ENCODE measurements around the gene SUMO4. TPM values are rescaled to one million over a fixed set of nuclear protein-coding genes. Genes with fewer than 3 reads are reported as not detected.

Gene SUMO4
- 1 to 10 TPM in 2 of 10 donors, under 1 TPM in 8; 0.21 to 1.7 (median 0.43) TPM for polyA plus RNA-seq (ENCODE audit: insufficient read length in 10 of 10)
- long read RNA-seq, donor 1, partial matches to known transcripts: 0 of 1 reads
- long read RNA-seq, donor 1, other reads (novel, unspliced or antisense): 0 of 1 reads
- long read RNA-seq, donor 2: 0 reads
- long read RNA-seq, donor 3: 0 reads
- long read RNA-seq, donor 4: 0 reads
- long read RNA-seq, donor 5, partial matches to known transcripts: 0 of 1 reads
- long read RNA-seq, donor 5, other reads (novel, unspliced or antisense): 0 of 1 reads
- long read RNA-seq, donor 6, partial matches to known transcripts: 0 of 1 reads
- long read RNA-seq, donor 6, other reads (novel, unspliced or antisense): 0 of 1 reads
- long read RNA-seq, donor 7: 0 reads
- long read RNA-seq, donor 8: 0 reads
- long read RNA-seq, donor 9: 0 reads

DNA sequence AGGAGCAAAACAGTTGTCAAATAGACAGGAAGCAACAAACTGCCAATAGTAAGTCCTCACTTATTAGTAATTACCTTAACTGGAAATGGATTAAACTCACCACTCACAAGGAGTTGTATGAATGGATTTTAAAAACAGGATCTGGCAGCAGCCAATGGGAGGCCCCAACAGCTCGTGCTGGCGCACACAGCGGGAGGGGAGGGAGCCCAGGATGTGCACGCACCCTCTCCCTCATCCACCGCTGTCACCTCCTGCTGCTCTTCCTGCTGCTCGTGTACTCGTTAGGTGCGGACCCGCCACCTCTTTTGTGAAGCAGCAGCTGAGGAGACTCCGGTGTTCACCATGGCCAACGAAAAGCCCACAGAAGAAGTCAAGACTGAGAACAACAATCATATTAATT is at the start of gene SUMO4:
Gene SUMO4 (plus strand): TSS at position 213 of the 400 bp plus-strand sequence. CDS start 130 bp downstream, at position 343.
- no peak for DNase-seq

DNA sequence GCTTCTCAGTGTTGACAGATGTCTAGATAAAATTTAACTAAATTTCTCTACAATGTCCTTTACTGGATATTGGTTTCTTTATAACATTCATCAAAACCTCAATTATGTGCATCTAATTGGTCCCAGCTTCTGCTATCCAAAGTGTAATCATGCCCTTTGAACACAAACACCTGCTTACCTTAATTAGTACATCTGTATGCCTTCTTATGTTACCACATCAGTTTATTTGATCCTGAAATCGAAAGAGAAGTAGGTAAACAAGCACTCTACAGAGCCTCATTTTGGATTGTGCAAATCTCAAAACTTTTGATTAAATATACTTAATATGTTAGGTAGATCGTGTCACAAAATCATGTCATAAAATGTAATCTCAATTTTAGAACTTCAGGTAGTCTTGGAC is 46.1 kb upstream of the SUMO4 start:
- DNase-seq: no peak

DNA sequence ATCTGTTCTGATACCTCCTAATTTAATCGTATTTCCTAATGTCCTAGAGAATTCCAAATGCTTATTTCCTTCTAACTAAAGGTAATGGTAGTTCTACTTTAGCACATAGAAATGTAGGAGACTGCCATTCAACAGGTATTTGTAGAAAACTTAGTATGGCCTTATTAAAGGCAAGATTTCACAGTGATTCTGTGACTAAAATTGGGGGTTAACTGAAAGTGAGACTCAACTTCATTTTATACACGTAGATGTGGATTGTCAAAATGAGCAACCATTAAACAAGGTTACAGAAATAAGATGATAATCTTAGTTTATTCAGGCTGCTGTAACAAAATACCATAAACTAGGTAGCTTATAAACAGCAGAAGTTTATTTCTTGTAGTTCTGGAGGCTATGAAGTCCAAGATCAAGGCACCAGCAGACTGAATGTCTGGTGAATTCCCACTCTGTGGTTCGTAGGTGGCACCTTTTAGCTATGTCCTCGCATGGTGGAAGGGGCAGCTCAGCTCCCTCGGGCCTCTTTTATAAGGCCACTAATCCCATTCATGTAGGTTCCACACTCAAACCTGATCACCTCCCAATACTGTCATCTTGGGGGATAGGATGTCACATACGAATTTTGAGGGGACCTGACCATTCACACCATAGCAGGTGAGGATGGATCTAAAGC is 43.8 kb upstream of the SUMO4 start:
- no peak for DNase-seq

DNA sequence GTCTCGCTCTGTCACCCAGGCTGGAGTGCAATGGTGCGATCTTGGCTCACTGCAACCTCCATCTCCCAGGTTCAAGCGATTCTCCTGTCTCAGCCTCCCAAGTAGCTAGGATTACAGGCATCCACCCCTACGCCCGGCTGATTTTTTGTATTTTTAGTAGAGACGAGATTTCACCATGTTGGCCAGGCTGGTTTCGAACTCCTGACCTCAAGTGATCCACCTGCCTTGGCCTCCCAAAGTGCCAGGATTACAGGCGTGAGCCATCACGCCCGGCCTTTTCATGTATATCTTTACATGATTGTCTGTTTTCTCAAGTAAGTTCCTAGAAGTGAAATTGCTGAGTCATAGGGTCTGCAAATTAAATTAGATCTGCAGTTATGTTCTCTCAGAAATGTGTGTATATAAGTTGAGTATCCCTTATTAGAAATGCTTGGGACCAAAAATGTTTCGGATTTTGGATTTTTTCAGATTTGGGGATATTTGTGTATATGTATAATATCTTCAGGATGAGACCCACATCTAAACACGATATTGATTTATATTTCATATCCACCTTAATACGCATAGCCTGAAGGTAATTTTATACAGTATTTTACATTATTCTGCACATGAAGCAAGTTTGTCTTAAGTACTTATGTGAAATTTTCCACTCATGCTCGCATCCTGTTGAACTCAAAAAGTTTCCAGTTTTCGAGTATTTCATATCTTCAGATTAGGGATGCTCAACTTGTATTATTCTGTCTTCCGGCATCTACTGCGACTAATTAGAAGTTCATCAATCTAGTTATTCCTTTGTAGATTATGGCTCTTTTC is 42.1 kb upstream of the SUMO4 start:
- no peak for DNase-seq

DNA sequence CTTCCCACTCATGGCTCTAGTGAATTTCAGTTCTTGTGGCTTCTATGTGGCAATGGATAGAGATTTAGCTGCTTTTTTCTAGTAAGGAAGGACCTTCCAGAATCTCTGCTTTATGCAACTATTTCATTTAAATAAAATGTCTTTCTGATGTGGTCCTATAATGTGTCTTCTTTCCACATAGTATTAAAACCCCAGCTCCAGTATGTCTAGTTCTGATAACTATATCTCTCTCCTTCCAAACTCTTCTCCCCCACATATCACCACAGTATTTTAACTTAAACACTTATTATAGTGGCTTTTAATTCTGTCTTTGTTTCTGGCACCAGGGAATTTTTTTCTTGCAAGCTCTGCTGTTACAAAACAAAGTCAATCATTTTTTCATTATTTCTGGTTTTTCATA is 40.6 kb upstream of the SUMO4 start:
- DNase-seq: no peak

DNA sequence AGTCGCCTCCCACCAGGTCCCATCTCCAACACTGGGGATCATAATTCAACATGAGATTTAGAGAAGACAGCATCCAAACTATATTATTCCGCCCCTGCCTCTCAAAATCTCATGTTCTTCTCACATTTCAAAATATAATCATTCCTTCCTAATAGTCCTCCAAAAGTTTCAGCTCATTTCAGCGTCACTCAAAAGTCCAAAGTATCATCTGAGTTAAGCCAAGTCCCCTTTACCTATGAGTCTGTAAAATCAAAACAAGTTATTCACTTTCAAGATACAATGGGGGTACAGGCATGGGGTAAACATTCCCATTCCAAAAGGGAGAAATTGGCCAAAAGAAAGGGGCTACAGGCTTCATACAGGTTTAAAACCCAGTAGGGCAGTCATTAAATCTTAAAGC is 39.5 kb upstream of the SUMO4 start:
- no peak for DNase-seq

DNA sequence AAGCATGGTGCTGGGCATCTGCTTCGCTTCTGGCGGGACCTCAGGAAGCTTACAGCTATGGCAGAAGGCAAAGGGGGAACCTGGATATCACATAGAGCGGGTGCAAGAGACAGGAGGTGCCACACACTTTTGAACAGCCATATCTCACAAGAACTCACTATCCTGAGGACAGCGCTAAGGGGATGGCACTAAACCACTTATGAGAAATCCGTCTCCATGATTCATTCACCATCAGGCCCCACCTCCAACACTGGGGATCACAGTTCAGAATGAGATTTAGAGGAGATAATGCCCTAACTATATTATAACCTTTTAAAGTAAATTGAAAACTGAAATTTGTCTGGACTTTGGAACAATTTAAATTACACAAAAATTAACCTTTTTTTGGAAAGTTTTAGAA is 37.8 kb upstream of the SUMO4 start:
- DNase-seq: no peak

DNA sequence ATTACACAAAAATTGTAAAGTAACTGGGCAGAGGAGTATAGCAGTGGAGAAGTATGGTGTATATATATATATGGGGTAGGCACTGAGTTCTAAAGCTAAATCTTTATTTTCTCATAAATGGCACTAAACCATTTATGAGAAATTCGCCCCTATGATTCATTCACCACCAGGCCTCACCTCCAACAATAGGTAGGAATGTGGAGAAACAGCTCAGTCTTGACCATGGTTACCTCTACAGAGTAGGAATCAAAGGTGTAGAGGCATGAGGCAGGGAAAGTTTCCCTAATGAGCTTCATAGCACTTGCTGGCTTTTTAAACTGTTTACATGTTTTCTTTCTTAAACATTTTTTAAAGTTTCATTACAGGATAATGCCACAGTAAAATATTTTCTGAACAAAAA is 36.9 kb upstream of the SUMO4 start:
- DNase-seq: no peak

DNA sequence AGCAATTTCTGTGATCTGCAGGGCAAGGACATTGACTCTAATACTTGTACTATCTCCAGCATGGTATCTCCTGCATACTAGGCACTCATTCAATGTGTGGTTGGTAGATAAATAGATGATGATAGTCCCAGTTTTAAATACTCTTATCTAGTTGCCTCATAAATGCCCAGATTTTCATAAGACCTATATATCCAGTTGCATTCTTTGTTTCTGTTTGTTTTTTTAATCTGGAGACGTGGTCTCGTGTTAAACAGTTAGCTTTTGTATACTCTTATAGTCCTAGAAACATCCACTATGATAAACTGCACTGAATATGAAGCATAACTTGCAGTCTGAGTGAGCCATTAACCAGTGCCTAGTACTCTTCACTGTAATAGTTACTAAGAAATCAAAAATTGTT is 35.5 kb upstream of the SUMO4 start:
- DNase-seq: no peak

DNA sequence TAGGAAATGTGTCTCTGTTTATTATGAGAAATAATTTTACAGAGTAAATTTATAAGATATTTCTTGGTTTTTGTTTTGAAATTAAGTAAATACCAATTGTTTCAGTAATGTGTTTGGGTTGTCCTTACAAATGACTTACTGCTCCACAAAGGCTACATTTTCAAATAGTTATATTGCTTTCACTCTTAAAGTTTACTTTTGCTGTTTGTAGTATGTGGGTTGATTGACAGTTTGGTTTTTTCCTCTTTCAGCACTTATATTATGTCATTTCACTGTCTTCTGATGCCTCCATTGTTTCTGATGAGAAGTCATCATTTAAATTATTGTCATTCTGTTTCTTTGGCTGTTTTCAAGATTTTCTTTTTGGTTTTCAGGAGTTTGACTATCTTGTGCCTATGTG is 34.9 kb upstream of the SUMO4 start:
- DNase-seq: no peak

DNA sequence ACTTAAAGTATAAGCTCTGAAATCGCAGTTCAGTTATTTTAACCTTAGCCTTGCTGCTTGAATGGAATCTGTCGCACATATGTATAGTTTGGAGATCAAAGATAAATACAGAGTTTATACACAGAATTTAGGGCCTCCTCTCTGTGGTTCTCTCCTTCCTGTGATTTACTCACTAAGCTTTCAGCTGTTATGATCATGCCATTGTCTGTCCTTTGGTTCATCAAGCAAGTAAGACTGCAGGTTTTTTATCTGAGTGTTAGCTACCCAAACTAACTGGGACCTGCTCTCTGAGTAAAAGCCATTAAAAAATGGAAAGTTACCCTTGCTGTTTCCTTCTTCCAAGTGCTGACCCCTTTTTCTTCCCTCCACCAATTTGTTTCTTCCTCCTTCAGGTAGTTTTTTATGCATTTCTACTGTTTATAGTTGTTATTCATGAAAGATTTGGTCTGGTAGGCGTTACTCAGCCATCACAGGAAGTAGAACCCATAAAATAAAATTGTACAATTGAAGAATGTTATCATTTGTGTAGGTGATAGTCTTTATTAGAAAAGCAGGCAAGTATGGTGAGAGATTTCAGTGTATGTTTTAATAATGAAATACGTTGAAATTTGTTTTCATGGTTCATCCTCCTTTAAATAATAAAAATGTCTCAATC is 33.7 kb upstream of the SUMO4 start:
- no peak for DNase-seq

DNA sequence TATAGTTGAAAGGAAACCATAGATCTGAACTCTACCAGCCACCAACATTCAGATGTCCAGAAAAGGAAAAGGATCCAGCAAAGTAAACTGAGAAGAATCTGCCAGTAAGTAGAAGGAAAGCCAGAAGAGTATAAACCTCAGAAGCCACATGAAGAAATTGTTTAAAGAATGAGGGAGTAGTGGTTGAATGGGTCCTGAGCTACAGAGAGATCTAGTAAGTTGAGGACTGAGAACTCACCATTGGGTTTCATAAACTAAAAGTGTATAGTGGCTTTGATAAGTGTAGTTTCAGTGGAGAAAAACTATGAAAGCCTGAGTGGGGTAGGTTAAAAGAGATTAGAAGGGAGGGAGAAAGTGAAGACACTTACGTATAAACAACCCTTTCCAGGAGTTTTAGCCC is 32.0 kb upstream of the SUMO4 start:
- DNase-seq: no peak

DNA sequence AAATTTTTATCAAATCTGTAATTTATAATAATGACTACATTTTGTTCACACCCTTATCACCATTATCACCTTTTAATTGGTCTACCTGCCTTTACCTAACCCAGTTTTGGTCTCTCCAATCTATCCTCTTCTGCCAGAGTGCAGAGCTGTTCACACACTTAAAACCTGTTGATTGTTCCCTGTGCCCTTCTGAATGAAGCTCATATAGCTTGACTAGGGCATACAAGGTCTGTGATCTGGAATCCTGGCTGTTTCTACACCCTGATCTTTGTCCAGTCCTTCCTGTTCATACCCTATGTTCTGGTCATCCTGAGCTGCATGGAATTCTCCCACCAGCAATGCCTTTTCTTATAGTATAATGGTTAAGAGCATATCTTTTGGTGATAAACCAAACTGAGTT is 28.9 kb upstream of the SUMO4 start:
- DNase-seq: no peak

DNA sequence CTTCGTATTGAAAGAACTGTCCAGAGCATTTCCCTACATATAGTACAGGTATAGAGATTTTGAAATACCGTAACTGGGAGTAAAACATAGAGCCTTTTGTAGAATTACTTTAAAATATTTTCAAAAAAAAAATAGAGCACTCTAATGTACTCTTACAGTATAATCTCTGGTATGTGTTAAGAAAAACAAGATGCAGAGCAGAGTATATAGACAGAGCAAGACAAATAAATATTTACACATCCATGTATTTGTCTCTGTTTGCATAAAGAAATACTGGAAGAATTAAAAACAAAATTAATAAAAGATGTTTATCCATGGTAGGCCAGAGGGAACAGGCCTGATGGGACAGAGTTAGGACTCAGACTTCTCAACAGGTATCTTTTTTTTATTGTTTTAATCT is 28.0 kb upstream of the SUMO4 start:
- DNase-seq: no peak

DNA sequence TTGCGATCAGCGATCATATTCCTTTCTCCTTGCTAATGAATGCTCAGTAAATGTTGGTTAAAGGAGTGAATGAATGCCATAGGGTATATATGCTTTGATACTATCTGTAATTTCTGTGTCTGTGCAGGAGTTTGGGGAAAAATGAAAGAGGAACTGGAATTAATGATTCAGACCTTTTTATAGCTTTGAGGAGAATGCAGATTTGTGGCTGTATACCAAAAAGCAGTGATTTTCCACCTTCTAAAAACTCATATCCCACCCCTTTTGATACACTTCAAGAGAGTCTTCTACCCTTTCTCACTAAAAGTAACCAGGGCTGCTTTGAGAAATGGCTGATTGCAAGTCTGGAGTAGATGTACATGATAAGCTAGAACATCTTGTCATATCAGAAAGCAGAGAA is 26.6 kb upstream of the SUMO4 start:
- no peak for DNase-seq

DNA sequence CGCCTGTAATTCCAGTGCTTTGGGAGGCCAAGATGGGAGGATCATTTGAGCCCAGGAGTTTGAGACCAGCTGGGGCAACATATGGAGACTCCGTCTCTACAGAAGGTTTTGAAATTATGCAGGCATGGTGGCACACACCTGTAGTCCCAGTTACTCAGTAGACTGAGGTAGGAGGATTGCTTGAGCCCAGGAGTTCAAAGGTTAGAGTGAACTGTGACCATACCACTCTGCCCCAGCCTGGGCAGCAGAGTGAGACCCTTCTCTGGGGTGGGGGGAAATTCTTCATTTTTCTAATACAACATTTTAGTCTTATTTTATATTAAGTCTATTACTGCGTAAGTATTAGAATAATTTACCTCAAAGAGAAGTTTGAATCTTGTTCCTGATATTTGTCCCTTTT is 20.1 kb upstream of the SUMO4 start:
- DNase-seq: no peak

DNA sequence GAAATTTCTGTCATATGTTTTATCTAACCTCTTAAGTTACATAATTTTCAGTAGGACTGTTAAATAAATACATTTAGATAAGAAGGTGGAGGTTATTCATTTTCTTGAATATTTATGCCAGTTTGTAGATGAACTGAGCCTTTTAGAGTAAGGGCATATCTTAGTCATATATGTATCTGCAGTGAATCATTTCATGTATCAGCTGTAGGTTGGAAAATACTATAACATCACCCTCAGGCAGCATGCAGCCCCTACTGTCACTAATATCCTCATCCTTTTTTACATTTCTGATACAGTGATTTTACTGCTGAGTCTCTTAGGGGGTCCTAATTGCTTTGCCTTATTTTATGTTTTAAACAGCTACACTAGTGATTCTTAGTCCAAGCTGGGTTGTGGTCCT is 19.5 kb upstream of the SUMO4 start:
- no peak for DNase-seq

DNA sequence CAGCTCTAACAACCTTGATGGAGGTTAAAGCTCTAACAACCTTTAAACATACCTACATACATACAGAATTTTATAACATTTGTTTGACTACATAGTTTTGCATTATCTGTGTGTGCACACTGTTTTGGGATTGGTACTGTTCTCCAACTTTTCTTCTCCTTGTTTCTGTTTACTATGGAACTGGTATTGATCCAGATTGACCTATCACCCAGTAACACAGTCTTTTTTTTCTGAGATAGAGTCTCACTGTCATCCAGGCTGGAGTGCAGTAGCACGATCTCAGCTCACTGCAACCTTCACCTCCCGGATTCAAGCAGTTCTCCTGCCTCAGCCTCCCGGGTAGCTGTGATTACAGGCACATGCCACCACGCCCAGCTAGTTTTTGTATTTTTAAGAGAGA is 16.7 kb upstream of the SUMO4 start:
- DNase-seq: no peak

DNA sequence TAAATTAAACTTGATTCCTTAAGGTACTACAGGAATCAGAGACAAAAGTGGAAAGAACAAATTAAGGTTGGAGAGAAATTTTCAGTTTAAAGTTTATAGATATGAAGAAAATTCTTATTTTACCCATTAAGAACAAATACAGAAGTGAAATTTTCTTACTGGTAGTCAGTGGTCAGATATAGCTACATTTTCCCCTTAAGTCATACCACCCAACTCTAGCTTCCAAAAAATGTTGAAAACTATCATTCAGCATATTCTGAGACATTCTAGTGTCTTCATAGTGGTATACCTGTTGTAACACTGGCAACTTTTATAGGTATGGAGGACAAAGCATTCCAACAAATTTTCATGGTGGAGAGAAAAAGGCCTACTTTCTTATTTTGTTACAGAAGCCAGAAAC is 15.6 kb upstream of the SUMO4 start:
- DNase-seq: no peak

DNA sequence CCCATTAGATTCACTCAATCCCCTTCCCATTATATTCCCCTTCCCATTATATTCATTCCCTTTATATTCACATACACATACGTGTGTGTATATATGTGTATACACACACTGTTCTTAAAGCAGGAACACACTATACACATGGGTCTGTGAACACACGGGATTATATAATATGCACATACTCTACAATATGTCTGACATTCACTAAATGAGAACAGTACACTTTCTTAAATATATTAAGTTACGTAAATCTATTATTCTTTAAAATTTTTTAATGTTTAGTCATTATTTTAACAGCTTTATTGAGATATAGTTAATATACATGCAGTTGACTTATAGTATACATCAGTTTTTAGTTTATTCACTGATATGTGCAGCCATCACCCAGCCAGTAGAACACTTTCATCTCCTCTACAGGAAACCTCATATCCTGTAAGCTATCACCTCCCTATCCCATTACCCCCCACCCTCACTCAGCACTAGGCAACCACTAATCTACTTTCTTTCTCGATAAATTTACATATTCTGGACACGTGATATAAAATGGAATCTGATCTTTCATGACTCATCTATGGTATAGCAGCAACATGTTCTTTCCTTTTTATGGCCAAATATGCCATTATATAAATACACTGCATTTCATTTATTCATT is 13.9 kb upstream of the SUMO4 start:
- no peak for DNase-seq

DNA sequence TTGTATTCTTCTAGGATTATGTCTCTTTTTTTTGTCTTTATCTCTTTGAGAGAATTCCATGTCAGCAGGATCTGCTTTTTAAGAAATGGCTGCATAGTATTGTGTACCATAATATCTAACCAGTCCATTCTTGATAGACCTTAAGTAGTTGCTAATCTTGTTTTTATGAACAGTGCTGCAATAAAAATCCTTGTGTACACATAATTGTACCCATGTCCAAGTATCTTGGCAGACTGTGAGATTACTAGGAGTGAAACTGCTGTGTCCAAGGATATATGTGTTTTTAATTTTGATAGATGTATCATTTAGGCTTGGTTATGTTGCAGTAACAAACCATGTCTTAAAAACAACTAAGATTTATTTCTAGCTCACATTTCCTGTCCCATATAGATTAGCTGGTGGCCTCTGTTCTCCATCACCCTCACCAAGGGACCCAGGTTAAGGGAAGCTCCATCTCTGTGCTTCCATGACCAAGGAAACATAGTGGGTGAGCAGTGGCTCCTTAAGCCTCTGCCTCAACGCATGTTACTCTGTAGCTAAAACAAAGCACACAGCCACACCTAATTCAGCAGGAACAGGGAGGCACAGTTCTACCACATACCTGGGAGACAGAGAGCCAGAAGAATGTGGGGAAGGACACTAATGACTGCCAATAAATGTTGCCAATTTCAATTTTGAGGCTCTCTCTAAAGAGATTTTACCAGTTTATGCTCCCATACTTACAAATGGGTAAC is 12.1 kb upstream of the SUMO4 start:
- DNase-seq: no peak

Measured in muscle of back (tissue), 13 donors.